NB4 (cell line): ENCODE measurements around the gene PRRC2A.

Source experiments
- CTCF ChIP-seq: IDR thresholded peaks from one replicate; pipeline ENCODE4 v1.5.1; 2012; ENCODE audit warnings: low read depth, low read length
- MYC ChIP-seq: IDR thresholded peaks from 2 replicates; pipeline ENCODE4 v1.6.1; 2011; ENCODE audit warnings: low read depth, low read length
- POLR2A ChIP-seq: IDR thresholded peaks from 2 replicates; pipeline ENCODE4 v1.6.1; 2011; ENCODE audit warnings: mild to moderate bottlenecking; ENCODE audit not compliant: insufficient read length; ENCODE audit errors: extremely low read depth

- peak; percentile 65 for TF ChIP-seq CTCF
- TF ChIP-seq POLR2A, result no peak
- no peak for TF ChIP-seq MYC
Measured at GRCh38 chr6:31585491-31585890, 35.0 kb upstream of the PRRC2A start.
